ENCODE measurements around the gene HECA.
"Not testable (repeated sequence)": the region's sequence is repeated elsewhere in the genome, so short reads cannot be mapped to it uniquely, and the experiment has no call there.

The HECA gene

DNA sequence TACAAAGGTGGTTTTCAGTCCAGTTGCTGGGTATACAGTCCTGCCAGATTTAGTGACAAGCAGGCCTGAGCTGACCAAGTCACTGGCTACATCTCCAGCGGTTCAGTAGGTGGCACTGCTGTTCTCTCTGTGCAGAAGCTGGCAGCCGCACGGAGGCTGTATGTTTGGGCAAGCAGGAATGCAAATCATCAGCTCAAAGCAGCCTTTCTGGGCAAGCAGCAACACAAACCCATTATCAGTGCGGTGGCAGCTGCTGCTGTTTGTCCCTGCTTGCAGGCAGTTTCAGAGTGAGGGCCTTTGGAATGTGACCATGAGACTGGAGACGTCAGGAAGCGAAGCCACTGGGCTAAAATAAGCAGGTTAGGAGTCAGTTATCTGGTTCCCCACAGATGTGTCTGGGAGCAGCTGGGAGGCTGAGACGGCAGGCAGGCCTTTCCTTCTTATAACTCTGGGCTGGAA, 84.4 kb downstream of the HECA start:
- H3K27me3 ChIP-seq (ENCODE audit: control insufficient read depth in 5 of 5, insufficient read depth in 4 of 5, low read length in 5 of 5) = no peaks in the 10 kb centered on the region
- H3K9me3 ChIP-seq (ENCODE audit: control insufficient read depth in 5 of 5, low read length in 5 of 5) = no peaks in the 10 kb centered on the region
- no peaks in the 10 kb centered on the region for H3K36me3 ChIP-seq (ENCODE audit: control insufficient read depth in 5 of 5, insufficient read depth in 5 of 5, low read length in 5 of 5)
- H3K4me1 ChIP-seq (ENCODE audit: control insufficient read depth in 5 of 5, insufficient read depth in 5 of 5, low read length in 5 of 5) = peaks cover 2 to 7% (median 6%) of the 10 kb centered on the region in 5 donors
- no peak overlapping the region for H3K27ac ChIP-seq (ENCODE audit: low read depth, low read length)
- no peak overlapping the region for H3K9ac ChIP-seq (ENCODE audit: low read length in 5 of 5)
- peak overlapping the region in 2 of 5 donors; percentile 27 to 39 for H3K4me3 ChIP-seq (ENCODE audit: low read depth in 1 of 5, low read length in 5 of 5)

GRCh38 chr6:139219746-139220145, 84.9 kb downstream of the HECA start:
- Histone ChIP-seq H3K4me1 (ENCODE audit: control insufficient read depth in 5 of 5, insufficient read depth in 5 of 5, low read length in 5 of 5) (peaks cover 2 to 7% (median 6%) of the 10 kb centered on the region in 5 donors), H3K9me3 (ENCODE audit: control insufficient read depth in 5 of 5, low read length in 5 of 5) (no peaks in the 10 kb centered on the region), H3K36me3 (ENCODE audit: control insufficient read depth in 5 of 5, insufficient read depth in 5 of 5, low read length in 5 of 5) (no peaks in the 10 kb centered on the region), H3K27me3 (ENCODE audit: control insufficient read depth in 5 of 5, insufficient read depth in 4 of 5, low read length in 5 of 5) (no peaks in the 10 kb centered on the region), H3K4me3 (ENCODE audit: low read depth in 1 of 5, low read length in 5 of 5) (no peak overlapping the region), H3K27ac (ENCODE audit: low read depth, low read length) (no peak overlapping the region), H3K9ac (ENCODE audit: low read length in 5 of 5) (no peak overlapping the region)

DNA sequence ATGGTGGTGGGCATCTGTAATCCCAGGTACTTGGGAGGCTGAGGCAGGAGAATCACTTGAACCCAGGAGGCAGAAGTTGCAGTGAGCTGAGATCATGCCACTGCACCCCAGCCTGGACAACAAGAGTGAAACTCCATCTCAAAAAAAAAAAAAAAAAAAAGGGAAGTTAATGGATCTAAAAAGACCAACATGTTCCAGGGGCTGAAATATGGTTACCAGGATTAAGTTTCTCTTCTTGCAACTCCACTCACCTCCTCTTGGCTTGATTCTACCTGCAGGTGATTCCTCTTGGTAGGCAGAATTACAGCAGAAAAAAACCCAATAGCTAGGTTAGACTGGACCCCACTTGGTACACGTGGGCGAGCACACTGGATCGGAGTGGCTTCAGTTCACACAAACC, 93.5 kb downstream of the HECA start:
- H3K9ac ChIP-seq (ENCODE audit: low read length in 5 of 5); H3K9me3 ChIP-seq (ENCODE audit: control insufficient read depth in 5 of 5, low read length in 5 of 5); H3K4me3 ChIP-seq (ENCODE audit: low read depth in 1 of 5, low read length in 5 of 5); H3K27ac ChIP-seq (ENCODE audit: low read depth, low read length); H3K4me1 ChIP-seq (ENCODE audit: control insufficient read depth in 5 of 5, insufficient read depth in 5 of 5, low read length in 5 of 5); H3K36me3 ChIP-seq (ENCODE audit: control insufficient read depth in 5 of 5, insufficient read depth in 5 of 5, low read length in 5 of 5); H3K27me3 ChIP-seq (ENCODE audit: control insufficient read depth in 5 of 5, insufficient read depth in 4 of 5, low read length in 5 of 5): not testable (repeated sequence)
